Measurements from ENCODE around the gene HK1.
"Not testable (repeated sequence)": the region's sequence is repeated elsewhere in the genome, so short reads cannot be mapped to it uniquely, and the experiment has no call there.

The HK1 gene

DNA sequence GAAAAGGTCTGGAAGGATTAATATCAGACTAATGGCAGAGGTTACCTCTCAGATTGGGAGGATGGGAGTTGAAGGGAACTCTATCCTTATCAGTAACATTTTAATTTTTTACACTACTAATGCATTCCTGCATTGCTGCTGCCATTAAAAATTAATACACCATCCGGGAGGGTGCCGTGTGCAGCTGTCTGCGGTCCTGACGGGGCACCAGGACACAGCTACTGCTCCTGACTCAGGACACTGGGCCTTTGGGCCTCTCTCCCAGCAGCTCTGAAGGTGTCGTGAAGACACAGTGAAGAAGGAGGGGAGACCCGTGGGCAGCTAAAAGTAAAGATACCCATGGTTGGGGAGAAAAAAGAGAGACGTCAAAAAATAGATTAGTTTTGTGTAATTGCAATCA, 23.4 kb upstream of the HK1 start:
- no peak for DNase-seq (ENCODE audit: low read depth, low spot score)

DNA sequence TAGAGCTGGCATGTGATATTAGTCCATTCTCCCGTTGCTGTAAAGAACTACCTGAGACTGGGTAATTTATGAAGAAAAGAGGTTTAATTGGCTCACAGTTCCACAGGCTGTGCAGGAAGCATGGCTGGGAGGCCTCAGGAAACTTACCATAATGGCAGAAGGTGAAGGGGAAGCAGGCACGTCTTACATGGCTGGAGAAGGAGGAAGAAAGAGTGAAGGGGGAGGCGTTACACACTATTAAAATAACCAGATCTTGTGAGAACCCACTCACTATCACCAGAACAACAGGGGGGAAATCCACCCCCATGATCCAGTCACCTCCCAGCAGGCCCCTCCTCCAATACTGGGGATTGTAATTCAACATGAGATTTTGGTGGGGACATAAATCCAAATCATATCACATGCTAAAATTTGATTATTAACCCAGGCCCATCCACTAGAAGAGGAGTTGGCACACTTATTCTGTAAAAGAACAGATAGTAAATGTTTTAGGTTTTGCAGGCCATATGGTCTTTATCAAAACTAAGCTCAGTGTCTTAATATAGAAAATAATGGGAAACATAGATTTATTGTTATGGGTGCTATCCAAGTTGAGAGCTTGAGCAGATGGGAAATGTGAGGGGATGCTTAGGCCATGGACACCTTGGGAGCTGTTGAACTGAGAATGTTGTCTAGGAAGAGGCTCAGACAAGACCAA, 18.6 kb upstream of the HK1 start:
- DNase-seq (ENCODE audit: low read depth, low spot score): no peak

DNA sequence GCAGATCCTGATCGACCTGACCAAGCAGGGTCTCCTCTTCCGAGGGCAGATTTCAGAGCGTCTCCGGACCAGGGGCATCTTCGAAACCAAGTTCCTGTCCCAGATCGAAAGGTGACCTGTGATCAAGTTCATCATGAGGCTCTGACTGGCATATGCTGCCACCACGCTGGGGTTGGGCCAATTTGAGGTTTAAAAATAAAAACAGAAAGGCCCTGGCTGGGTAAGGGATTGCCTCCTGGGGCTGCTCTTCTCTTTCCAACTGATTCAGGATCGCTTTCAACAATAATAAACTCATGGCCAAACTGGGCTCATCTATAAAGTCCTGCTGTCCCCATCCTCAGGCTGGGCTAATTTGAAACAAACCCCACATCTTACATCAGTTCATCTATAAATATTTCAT, 17.1 kb upstream of the HK1 start:
- no peak for DNase-seq (ENCODE audit: low read depth, low spot score)

DNA sequence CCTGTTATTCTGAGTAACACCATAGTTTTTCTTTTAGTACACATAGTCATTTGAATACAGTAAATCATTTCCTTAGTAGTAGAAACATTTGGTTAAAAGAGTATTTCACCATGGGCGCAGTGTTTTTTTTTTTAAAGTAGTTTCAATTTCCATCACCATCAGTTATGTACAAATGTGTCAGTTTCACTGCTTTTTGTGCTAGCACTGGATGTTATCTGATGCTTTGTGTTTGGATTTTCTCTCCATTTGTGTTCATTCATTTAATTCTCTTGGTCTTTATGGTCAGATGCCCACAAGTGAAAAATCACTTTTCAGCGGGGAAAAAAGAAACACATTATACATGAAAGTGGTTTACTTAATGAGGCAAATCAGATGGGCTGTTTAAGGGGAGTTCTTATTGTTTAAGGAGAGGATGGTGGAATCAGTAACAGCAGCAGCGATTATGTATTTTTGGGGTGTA, 16.0 kb upstream of the HK1 start:
- DNase-seq (ENCODE audit: low read depth, low spot score): no peak

DNA sequence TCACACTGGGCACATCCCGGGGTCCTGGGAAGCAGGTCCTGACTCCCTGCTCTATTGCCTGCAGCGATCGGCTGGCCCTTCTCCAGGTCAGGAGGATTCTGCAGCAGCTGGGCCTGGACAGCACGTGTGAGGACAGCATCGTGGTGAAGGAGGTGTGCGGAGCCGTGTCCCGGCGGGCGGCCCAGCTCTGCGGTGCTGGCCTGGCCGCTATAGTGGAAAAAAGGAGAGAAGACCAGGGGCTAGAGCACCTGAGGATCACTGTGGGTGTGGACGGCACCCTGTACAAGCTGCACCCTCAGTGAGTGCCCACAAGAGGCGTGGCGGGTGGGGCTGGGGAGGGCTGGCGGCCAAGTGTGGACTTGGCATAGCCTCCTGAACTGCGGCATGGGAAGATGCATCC, 12.8 kb upstream of the HK1 start:
- DNase-seq (ENCODE audit: low read depth, low spot score): no peak

DNA sequence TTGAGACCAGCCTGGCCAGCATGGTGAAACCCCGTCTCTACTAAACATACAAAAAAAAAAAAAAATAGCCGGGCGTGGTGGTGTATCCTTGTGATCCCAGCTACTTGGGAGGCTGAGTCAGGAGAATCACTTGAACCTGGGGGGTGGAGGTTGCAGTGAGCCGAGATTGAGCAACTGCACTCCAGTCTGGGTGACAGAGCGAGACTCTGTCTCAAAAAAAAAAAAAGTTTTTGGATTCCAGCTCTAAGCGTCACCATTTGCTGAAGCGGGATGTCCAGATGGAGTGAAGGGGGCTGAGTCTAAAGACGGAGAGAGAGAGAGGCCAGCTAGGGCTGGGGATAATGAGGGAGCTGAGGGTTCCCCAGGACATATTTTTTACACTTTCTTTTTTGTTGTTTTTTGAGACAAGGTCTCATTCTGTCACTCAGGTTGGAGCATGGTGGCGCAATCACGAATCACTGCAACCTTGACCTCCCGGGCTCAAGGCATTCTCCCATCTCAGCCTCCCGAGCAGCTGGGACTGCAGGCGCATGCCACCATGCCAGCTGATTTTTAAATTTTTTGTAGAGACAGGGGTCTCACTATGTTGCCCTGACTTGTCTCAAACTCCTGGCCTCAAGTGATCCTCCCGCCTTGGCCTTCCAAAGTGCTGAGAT, 9.4 kb upstream of the HK1 start:
- no peak for DNase-seq (ENCODE audit: low read depth, low spot score)

DNA sequence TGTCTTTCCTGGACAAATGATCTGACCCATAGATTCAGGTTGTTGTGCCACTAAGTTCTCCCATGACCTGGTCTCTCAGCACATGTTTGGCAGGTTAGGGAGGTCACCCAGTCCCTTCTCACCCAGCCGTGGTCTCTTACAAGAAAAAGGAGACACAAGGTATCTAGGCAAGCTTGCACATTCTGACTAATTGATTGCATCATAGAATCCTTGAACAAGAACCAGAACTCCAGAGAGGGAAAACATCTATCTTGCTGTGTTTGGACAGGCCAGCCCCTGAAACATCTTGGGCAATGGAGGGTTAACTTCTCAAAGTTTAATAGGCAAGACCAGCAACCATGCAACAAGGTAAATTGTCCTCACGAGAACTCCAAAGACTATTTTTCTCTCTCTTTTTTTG, 8.5 kb upstream of the HK1 start:
- DNase-seq (ENCODE audit: low read depth, low spot score): no peak

DNA sequence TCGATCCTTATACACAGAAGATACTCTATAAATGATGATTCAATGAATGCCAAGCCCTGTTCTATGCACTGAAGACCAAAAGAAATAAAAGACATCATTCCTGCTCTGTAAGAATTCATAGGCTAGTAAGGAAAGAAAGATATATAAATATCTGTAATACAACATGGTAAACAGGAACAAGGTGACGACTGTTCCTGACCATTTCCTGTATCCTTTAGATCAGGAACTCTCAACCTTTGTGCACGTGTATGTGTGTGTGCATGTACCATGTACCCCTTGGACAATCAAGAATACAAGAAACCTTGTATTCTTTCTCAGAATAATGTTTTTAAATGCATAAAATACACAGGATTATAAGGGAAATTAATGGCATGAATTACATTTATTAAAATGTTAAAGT, 7.3 kb upstream of the HK1 start:
- no peak for DNase-seq (ENCODE audit: low read depth, low spot score)

DNA sequence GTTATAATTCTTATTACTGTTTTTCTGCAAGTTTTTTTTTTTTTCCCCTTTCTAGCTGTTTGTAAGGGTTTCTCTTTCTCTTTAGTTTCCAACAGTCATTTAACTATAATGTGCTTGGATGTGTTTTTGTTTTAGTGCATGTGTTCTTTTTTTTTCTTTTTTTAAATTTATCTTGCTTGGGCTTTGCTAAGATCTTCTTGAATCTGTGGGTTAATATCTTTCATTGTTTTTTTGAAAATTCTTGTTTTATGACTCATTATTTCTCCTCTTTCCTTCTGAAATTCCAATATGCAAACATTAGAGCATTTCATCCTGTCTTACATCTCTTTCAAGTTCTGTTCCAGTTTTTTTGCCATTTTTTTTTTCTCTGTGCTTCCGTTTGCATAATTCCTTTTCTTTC, 5.7 kb upstream of the HK1 start:
- DNase-seq (ENCODE audit: low read depth, low spot score): no peak

DNA sequence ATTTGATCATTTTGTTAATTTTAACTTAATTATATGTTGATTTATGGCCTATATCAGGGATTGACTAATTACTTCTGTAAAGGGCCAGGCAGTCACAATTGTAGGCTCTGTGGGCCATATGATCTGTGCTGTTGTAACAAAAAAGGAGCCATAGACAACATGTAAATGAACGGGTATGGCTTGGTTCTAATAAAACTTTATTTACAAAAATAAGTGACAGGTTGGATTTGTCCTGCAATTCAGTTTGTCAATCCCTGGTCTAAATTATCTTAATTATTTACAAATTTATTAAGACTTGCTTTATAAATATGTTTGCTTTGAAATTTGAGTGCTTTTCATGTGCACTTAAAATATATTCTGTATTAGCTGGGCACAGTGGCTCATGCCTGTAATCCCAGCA, 2.9 kb upstream of the HK1 start:
- no peak for DNase-seq (ENCODE audit: low read depth, low spot score)

DNA sequence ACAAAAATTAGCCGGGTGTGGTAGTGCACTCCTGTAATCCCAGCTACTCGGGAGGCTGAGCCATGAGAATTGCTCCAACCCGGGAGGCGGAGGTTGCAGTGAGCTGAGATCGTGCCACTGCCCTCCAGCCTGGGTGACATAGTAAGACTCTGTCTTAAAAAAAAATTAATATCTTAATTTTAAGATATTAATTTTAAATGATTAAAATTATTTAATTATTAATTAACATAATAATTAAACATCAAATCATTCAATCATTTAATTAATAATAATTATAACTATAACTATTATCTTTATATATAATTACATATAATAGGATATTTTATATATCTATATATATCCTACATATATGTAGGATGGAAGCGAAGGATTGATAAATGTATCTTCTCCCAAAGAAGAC, 1.8 kb upstream of the HK1 start:
- DNase-seq (ENCODE audit: low read depth, low spot score): no peak

DNA sequence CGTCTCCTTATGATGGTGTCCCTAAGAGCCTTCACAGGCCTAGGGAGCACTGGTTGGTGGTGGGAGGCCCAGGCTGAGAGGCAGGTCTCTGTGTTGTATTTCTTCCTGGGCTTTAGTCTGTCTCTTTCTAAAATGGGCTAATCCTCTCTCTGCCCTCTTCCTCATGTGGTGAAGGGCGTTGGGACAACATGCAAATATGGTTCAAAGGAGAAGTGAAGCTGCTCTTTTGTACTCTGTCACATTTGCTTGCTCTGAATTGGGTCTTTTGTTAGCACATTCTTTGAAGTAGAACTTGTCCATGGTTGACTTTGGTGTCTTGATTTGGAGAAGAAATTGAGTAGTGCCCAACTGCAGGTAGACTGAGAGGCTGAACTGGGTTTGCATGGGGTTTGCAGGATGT, 814 bp downstream of the HK1 start:
- no peak for DNase-seq (ENCODE audit: low read depth, low spot score)

DNA sequence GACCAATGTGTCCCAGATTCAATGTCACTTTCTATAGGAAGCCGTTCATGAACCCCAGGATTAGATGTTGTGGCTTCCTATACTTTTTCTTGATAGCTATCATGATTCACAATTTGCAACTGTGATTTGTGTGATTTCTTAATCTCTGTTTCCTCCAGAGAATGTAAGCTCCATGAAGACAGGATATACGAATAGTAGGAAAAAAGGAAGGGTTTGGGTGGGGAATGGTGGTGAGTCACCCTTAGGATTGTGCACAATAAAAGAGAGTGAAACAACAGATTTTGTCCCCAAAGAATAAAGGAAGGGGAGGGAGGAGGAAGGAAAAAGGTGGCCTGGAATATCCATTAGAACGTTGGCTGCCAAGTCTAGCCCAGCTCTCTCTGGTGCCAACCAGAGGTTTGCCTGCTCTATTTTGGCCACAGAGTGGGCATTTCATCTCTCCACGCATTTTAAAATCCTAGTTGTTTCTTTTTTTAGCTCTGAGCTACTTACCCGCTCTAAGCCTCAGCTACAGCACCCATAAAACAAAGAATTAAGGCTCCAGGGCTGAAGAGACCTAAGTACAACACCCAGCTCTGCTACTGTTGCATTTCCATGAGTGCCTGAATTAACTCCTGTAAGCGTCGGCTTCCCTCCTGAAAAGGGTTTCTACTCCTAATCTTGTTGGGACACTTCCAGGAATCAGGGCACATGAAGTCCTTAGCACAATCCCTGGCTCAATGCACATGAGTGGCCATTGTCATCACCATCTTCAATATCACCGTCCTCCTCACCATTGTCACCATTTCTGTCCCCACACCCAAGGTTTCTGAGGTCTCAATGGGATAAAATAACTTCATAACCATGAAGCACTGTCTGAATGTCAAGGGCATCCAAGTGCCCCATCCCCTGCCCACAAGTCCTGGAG, 3.5 kb downstream of the HK1 start:
- DNase-seq (ENCODE audit: low read depth, low spot score): no peak

DNA sequence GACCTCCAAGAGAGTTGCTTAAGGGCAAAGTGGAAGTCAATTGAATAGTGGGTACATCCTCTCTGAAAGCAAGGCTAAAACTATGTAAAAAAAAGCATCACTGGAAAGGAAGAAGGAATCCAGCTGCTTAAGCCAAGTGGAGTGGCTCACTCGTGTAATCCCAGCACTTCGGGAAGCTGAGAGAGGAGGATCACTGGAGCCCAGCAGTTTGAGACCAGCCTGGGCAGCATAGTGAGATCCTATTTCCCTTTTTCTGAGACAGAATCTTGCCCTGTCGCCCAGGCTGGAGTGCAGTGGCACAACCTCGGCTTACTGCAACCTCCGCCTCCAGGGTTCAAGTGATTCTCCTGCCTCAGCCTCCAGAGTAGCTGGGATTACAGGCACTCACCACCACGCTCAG, 6.1 kb downstream of the HK1 start:
- not testable (repeated sequence) for DNase-seq (ENCODE audit: low read depth, low spot score)

DNA sequence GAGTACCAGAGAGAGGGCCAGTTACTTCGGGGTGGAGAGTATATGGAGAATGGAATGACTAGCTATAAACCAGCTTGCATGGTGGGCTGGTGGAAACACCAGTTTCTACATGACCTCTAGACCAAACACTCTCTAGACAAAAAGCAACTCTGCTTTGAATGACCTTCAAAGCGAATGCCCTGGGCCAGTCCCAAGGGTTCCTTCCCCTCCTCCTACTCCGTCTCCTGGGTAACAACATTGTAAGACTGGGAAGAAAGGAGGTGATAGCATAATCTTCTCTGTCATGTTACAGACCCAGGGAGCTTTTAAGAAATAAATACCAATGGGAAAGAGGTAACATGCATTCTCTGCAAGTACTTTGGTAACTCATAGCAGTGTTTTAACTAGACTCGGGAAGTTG, 7.4 kb downstream of the HK1 start:
- peak; percentile 72 for DNase-seq (ENCODE audit: low read depth, low spot score)

DNA sequence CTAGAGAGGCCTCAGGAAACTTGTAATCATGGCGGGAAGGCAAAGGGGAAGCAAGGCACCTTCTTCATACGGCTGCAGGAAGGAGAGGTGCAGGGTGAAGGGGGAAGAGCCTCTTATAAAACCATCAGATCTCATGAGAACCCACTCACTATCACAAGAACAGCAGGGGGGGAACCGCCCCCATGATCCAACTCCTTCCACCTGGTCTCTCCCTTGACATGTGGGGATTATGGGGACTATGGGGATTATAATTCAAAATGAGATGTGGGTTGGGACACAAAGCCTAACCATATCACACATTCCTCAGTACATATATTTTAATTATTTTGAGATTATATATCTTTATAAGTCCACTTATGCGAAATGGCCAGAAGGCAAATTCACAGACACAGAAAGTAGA, 8.9 kb downstream of the HK1 start:
- no peak for DNase-seq (ENCODE audit: low read depth, low spot score)

DNA sequence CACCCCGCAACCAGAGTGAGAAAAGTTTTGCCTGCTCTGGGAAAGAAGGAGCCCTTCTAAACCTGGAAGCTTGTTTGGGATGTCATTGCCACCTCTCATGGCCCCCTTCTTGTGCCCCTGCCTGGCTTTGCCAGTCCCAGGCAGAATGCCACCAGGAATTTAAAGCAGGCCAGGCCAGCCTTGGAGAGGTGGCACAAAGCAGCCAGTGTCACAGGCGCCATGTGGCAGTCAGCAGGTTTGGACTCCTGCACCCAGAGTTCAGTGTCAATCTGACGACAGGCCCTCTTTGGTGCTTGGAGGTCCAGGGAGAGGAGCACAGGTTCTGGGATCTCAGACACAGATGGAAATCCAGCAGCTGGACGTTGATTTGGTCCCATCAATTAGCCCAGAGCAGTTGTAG, 12.7 kb downstream of the HK1 start:
- DNase-seq (ENCODE audit: low read depth, low spot score): no peak

DNA sequence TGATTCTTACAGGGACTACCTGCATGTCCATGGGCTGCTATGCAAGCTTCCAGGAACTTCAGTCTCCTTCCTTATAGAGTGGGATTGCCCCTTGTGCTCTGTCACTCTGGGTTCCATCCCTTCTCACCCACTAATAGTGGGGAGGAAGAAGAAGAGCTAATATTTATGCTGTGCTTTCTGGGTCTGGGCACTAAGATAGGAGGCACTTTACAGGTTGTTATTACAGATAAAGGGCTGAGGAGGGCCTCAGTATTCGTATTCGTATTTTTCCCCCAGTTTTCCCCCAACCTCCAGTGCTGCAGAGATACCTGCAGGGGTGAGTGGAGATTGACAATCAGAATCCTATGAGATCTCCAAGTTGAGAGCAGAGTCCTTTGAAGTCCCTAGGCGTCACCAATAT, 14.2 kb downstream of the HK1 start:
- no peak for DNase-seq (ENCODE audit: low read depth, low spot score)

DNA sequence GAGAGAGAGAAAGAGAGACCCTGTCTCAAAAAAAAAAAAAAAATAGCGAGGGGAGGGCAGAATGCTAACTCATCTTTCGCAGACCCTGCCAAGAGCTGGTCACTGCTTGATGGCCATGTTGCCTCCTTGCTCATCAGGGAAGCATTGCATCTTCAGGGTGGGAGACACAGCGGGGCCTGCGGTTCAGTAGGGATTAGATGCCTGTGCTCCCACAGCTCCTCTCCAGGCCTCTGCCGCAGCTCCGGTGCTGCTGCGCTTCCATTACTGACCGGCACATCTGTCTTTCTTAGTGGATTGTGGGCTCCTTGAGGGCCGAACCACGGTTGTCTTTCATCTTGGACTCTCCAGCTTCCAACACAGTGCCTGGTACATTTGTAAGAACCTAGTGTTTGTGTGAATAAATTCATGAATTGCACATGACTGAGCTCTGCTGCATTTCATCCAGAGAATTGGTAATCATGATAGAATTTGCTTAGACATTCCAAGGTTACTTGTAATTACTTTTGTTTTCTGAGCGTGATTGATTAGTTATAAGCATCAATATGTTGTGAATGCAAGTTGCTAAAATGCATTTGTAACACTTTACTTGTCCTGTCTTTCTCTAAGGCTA, 16.8 kb downstream of the HK1 start:
- DNase-seq (ENCODE audit: low read depth, low spot score): no peak

DNA sequence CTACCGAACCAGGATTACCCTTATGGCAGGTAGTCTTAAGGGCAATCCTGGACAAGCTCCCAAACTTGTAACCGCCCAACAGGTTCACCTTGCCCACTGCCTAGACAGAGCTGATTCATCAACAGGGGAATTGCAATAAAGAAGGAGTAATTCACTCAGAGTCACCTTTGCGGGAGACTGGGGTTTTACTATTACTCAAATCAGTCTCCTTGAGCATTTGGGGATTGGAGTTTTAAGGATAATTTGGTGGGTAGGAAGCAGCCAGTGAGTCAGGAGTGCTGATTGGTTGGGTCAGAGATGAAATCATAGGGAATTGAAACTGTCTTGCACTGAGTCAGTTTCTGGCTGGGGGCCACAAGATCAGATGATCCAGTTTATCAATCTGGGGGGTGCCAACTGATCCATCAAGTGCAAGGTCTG, 25.3 kb downstream of the HK1 start:
- DNase-seq (ENCODE audit: low read depth, low spot score): no peak

DNA sequence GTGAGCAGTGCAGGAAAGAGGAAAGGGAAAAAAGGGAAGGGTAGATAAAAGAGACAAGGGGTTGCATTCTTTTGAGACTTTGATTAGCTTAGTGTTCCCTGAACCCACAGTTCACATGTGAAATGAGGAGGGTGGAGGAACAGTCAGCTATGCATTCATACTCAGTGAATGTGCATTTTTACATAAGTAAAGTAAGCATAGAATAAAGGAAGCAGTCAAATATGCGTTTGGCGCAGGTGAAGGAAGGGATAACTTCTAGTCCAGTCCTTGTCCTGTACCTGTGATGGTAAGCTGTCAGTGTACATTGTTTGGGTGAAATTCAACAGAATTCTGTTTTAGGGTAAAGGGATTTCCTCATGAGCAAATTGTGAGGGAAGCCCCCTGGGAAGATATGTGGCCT, 28.1 kb downstream of the HK1 start:
- DNase-seq (ENCODE audit: low read depth, low spot score): no peak

DNA sequence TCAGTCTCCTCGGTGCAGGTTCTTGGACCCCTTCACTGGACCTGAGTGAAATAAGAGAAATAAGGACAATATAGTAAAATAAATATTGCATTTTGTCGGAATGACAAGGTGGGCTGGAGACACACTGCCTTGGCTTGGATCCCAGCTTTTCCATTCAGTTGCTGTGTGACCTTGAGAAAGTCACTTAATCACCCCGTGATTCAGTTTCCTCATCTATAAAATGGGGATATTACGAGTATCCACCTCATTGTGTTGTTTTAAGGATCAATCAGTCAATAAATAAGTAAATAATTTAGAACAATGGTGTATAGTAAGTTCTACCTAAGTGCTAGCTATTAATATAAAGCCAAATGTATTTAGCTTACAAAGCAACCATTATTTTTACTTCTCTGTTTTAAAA, 29.1 kb downstream of the HK1 start:
- DNase-seq (ENCODE audit: low read depth, low spot score): no peak
